HepG2 (cell line): ENCODE data around the gene STARD5. TPM values are rescaled to one million over a fixed set of nuclear protein-coding genes. Genes with fewer than 3 reads are reported as not detected.

ENCODE experiments used
- ETV5 ChIP-seq: IDR thresholded peaks from 2 replicates; pipeline ENCODE4 v1.6.1; 2018; ENCODE audit warnings: missing biosample characterization, missing genetic modification reagents, inconsistent platforms, borderline replicate concordance
- KLF6 ChIP-seq: IDR thresholded peaks from 2 replicates; pipeline ENCODE4 v1.8.0; 2016; ENCODE audit warnings: missing biosample characterization, missing genetic modification reagents
- MED8 ChIP-seq: sonication (generic); formaldehyde crosslinking; IDR thresholded peaks from 2 replicates; pipeline ENCODE4 v1.8.1; 2023; ENCODE audit warnings: mild to moderate bottlenecking, missing genetic modification reagents; ENCODE audit not compliant: insufficient replicate concordance
- NCOA1 ChIP-seq: sonication (generic); formaldehyde crosslinking; IDR thresholded peaks from 2 replicates; pipeline ENCODE4 v1.9.0; 2021; ENCODE audit warnings: missing genetic modification reagents
- NFKB2 ChIP-seq: sonication (generic); formaldehyde crosslinking; IDR thresholded peaks from 2 replicates; pipeline ENCODE4 v1.4.0; 2020; ENCODE audit warnings: missing genetic modification reagents, borderline replicate concordance
- NR2F6 ChIP-seq, 2 experiments: IDR thresholded peaks; 2 replicates each; pipeline ENCODE4 v1.6.1; 2016; ENCODE audit warnings: antibody characterized with exemption in 1 of 2, mild to moderate bottlenecking in 1 of 2
- PAWR ChIP-seq: sonication (generic); formaldehyde crosslinking; IDR thresholded peaks from 2 replicates; pipeline ENCODE4 v1.4.0; 2020; ENCODE audit warnings: missing genetic modification reagents, mild to moderate bottlenecking, borderline replicate concordance
- PHF21A ChIP-seq: sonication (generic); formaldehyde crosslinking; IDR thresholded peaks from 2 replicates; pipeline ENCODE4 v1.5.0; 2020; ENCODE audit warnings: mild to moderate bottlenecking, missing genetic modification reagents
- PHF5A ChIP-seq: IDR thresholded peaks from one replicate; pipeline ENCODE4 v1.6.1; 2018; ENCODE audit warnings: low read depth, missing genetic modification reagents; ENCODE audit not compliant: unreplicated experiment
- RAD51 ChIP-seq: fragments of 450-650 bp; IDR thresholded peaks from 2 replicates; pipeline ENCODE4 v1.6.1; 2016; ENCODE audit warnings: borderline replicate concordance
- TEAD2 ChIP-seq: sonication (generic); formaldehyde crosslinking; IDR thresholded peaks from 2 replicates; pipeline ENCODE4 v1.9.0; 2021; ENCODE audit warnings: missing genetic modification reagents
- ZFP90 ChIP-seq: sonication (generic); formaldehyde crosslinking; IDR thresholded peaks from 2 replicates; pipeline ENCODE4 v1.8.0; 2022; ENCODE audit warnings: missing genetic modification reagents, mild to moderate bottlenecking, inconsistent platforms, borderline replicate concordance
- ZNF556 ChIP-seq: sonication (generic); formaldehyde crosslinking; IDR thresholded peaks from 2 replicates; pipeline ENCODE4 v1.4.0; 2020; ENCODE audit warnings: mild to moderate bottlenecking, missing genetic modification reagents, borderline replicate concordance
- ZNF761 ChIP-seq: sonication (generic); formaldehyde crosslinking; conservative IDR thresholded peaks from 2 replicates; pipeline ENCODE4 v1.4.0; 2020; ENCODE audit warnings: mild to moderate bottlenecking, missing genetic modification reagents
- polyA plus RNA-seq, 8 experiments: library from polyadenylated mRNA; depleted of rRNA in 3 of 8; stranded (reverse) in 7 of 8; unstranded in 1 of 8; fragments of >200 nt; fragmentation: Illumina TruSeq in 4 of 8; extraction: Trizol in 4 of 8; gene quantifications; 2 replicates each; pipeline versions ENCODE4 v1.2.1 to v1.2.3, GENCODE V29; 2011 to 2016; ENCODE audit warnings: low read depth in 4 of 8, missing spikeins in 1 of 8, mixed read lengths in 1 of 8; ENCODE audit not compliant: insufficient read depth in 1 of 8
- total RNA-seq, 5 experiments: library from RNA; depleted of rRNA; stranded (reverse); fragments of >200 nt; fragmentation: Illumina TruSeq; extraction: Trizol; gene quantifications; 2 replicates each; pipeline ENCODE4 v1.2.3, GENCODE V29; 2016; ENCODE audit warnings: low read depth in 1 of 5
- TF ChIP-seq, protein P1 (sequence below): sonication (generic); formaldehyde crosslinking; IDR thresholded peaks from 2 replicates; pipeline ENCODE4 v1.4.0; 2020; ENCODE audit warnings: missing genetic modification reagents
- TF ChIP-seq, protein P2 (sequence below): IDR thresholded peaks from 2 replicates; pipeline ENCODE4 v1.6.1; 2016; ENCODE audit warnings: control low read depth
- TF ChIP-seq, protein P3 (sequence below): sonication (generic); formaldehyde crosslinking; conservative IDR thresholded peaks from 2 replicates; pipeline ENCODE4 v1.4.0; 2020; ENCODE audit warnings: missing genetic modification reagents
- TF ChIP-seq, protein P4 (sequence below): sonication (generic); formaldehyde crosslinking; IDR thresholded peaks from 2 replicates; pipeline ENCODE4 v1.4.0; 2020; ENCODE audit warnings: missing genetic modification reagents
- TF ChIP-seq, protein P5 (sequence below): sonication (generic); formaldehyde crosslinking; IDR thresholded peaks from 2 replicates; pipeline ENCODE4 v1.4.0; 2020; ENCODE audit warnings: missing genetic modification reagents, low read depth, mild to moderate bottlenecking, borderline replicate concordance

Gene STARD5
- total and polyA plus RNA-seq, 2 of the 13 experiments (the other 11 are each of a cell fraction or from before 2014, with no cell fraction given) = 3.1 to 3.5 TPM

DNA sequence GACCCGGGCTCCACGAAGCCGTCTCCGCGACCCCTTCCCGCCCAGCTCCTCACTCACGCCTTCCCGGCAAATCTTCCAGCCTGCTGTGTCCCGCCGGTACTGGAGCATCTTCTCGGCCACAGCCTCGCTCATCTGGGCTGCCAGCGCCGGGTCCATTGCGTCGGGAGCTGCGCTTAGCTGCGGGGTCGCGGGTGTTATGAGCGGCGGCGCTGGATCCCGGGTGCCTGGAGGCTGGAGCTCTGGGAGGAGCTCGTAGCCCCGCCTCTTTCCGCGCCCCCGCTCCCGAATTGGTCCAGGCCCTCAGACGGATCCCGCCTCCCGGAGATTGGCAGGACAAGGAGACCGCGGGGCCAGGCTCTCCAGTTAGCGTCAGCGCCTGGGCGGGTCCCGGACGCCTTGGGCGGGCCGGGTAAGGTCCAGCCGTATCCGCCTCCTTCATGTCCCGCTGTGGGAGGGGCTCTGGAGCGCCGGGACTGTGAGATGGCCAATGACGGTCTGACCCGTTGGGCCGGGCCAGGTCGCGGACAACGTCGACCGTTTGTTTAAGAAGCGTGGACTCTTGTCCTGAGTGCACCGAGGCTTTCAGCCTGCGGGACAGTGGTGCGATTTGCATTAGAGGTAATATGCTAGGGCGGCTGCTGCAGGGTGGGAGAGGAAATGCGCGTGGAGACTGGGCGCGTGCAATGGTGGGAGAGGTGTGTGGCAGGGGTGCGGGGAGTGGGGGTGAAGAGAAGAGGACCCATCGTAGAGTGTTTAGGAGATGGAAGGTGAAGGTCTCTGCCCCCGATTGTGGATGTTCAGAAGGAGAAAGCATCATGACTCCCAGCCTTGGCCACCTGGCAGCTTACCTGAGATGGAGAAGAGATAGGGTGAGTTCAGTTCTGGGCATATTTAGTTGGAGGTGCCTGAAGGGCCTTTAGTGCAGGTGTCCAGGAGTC lies at the start of gene STARD5 (continued):
- TF ChIP-seq, protein P1, sequence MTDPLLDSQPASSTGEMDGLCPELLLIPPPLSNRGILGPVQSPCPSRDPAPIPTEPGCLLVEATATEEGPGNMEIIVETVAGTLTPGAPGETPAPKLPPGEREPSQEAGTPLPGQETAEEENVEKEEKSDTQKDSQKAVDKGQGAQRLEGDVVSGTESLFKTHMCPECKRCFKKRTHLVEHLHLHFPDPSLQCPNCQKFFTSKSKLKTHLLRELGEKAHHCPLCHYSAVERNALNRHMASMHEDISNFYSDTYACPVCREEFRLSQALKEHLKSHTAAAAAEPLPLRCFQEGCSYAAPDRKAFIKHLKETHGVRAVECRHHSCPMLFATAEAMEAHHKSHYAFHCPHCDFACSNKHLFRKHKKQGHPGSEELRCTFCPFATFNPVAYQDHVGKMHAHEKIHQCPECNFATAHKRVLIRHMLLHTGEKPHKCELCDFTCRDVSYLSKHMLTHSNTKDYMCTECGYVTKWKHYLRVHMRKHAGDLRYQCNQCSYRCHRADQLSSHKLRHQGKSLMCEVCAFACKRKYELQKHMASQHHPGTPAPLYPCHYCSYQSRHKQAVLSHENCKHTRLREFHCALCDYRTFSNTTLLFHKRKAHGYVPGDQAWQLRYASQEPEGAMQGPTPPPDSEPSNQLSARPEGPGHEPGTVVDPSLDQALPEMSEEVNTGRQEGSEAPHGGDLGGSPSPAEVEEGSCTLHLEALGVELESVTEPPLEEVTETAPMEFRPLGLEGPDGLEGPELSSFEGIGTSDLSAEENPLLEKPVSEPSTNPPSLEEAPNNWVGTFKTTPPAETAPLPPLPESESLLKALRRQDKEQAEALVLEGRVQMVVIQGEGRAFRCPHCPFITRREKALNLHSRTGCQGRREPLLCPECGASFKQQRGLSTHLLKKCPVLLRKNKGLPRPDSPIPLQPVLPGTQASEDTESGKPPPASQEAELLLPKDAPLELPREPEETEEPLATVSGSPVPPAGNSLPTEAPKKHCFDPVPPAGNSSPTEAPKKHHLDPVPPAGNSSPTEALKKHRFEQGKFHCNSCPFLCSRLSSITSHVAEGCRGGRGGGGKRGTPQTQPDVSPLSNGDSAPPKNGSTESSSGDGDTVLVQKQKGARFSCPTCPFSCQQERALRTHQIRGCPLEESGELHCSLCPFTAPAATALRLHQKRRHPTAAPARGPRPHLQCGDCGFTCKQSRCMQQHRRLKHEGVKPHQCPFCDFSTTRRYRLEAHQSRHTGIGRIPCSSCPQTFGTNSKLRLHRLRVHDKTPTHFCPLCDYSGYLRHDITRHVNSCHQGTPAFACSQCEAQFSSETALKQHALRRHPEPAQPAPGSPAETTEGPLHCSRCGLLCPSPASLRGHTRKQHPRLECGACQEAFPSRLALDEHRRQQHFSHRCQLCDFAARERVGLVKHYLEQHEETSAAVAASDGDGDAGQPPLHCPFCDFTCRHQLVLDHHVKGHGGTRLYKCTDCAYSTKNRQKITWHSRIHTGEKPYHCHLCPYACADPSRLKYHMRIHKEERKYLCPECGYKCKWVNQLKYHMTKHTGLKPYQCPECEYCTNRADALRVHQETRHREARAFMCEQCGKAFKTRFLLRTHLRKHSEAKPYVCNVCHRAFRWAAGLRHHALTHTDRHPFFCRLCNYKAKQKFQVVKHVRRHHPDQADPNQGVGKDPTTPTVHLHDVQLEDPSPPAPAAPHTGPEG (CRISPR knock-in tag) = no peak
- peak; percentile 32 for TF ChIP-seq MED8 (CRISPR knock-in tag)
- TF ChIP-seq PAWR = no peak
- TF ChIP-seq RAD51 = no peak
- TF ChIP-seq NCOA1 (CRISPR knock-in tag) = no peak
- TF ChIP-seq, protein P2, sequence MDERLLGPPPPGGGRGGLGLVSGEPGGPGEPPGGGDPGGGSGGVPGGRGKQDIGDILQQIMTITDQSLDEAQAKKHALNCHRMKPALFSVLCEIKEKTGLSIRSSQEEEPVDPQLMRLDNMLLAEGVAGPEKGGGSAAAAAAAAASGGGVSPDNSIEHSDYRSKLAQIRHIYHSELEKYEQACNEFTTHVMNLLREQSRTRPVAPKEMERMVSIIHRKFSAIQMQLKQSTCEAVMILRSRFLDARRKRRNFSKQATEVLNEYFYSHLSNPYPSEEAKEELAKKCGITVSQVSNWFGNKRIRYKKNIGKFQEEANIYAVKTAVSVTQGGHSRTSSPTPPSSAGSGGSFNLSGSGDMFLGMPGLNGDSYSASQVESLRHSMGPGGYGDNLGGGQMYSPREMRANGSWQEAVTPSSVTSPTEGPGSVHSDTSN = peak; percentile 87
- no peak for TF ChIP-seq KLF6
- TF ChIP-seq ZNF556 (CRISPR knock-in tag) = no peak
- TF ChIP-seq ZFP90 (CRISPR knock-in tag) = peak; percentile 65; the same call in 1 of the 2 replicates
- no peak for TF ChIP-seq NFKB2 (CRISPR knock-in tag)
- TF ChIP-seq ETV5 = no peak
- no peak for TF ChIP-seq PHF5A (CRISPR knock-in tag)
- TF ChIP-seq ZNF761 = no peak
- TF ChIP-seq, protein P3, sequence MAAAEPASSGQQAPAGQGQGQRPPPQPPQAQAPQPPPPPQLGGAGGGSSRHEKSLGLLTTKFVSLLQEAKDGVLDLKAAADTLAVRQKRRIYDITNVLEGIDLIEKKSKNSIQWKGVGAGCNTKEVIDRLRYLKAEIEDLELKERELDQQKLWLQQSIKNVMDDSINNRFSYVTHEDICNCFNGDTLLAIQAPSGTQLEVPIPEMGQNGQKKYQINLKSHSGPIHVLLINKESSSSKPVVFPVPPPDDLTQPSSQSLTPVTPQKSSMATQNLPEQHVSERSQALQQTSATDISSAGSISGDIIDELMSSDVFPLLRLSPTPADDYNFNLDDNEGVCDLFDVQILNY (CRISPR knock-in tag) = no peak
- TF ChIP-seq, protein P4, sequence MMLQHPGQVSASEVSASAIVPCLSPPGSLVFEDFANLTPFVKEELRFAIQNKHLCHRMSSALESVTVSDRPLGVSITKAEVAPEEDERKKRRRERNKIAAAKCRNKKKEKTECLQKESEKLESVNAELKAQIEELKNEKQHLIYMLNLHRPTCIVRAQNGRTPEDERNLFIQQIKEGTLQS (CRISPR knock-in tag) = no peak
- TF ChIP-seq TEAD2 (CRISPR knock-in tag) = no peak
- TF ChIP-seq PHF21A (CRISPR knock-in tag) = peak; percentile 66
- TF ChIP-seq, protein P5, sequence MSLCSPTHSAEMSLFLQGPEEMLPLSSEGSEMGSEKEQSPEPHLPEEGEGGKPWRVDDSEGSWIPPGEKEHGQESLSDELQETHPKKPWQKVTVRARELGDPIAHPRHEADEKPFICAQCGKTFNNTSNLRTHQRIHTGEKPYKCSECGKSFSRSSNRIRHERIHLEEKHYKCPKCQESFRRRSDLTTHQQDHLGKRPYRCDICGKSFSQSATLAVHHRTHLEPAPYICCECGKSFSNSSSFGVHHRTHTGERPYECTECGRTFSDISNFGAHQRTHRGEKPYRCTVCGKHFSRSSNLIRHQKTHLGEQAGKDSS (CRISPR knock-in tag) = no peak; the same call in 1 of the 2 replicates
- TF ChIP-seq NR2F6 (IDR thresholded peaks at IDR 0.05) = no peak
- no peak for TF ChIP-seq NR2F6 (CRISPR knock-in tag; IDR thresholded peaks at IDR 0.05)
